NCI-H748 (cell line): Measurements from ENCODE around the gene APMAP.
"Not testable (repeated sequence)": the region's sequence is repeated elsewhere in the genome, so short reads cannot be mapped to it uniquely, and the experiment has no call there.

Experiments used
- DNase-seq: peaks from one replicate; lab custom pipeline; 2025; ENCODE audit not compliant: unreplicated experiment; lab: John Stamatoyannopoulos, UW

Gene APMAP

DNA sequence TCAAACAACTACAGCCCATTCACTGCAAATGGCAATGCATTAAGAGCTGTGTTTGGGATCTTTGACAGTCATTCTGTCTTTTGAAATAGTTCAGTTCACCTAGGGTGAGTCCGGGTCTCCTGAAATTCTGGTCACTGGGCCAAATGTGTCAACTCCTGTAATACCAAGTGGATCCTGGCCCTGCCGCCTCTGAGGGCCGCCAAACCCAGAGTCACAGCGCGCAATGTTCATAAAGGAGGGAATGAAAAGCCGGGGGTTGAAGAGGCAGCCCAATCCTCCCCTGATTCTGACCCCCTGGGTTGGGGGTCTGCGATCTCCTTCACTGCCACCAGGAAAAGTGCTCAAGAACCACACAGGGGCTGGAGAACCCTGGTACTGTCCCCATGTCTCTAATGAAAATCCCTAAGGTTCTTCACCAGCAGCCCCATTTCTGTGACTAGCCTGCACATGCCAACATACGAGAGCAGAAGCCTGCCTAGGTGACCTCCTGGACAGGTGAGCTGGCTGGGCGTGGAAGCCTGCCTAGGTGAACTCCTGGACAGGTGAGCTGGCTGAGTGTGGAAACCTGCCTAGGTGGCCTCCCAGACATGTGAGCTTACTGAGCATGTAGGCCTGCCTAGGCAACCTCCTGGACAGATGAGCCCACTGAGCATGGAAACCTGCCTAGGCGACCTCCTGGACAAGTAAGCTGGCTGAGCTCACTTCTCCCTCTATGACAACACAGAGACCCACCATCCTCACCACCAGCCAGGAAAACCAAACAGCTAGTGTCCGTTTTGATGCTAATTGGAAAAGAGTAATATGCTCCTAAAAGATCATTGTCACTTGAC, 16.1 kb upstream of the APMAP start:
- DNase-seq: no peak

DNA sequence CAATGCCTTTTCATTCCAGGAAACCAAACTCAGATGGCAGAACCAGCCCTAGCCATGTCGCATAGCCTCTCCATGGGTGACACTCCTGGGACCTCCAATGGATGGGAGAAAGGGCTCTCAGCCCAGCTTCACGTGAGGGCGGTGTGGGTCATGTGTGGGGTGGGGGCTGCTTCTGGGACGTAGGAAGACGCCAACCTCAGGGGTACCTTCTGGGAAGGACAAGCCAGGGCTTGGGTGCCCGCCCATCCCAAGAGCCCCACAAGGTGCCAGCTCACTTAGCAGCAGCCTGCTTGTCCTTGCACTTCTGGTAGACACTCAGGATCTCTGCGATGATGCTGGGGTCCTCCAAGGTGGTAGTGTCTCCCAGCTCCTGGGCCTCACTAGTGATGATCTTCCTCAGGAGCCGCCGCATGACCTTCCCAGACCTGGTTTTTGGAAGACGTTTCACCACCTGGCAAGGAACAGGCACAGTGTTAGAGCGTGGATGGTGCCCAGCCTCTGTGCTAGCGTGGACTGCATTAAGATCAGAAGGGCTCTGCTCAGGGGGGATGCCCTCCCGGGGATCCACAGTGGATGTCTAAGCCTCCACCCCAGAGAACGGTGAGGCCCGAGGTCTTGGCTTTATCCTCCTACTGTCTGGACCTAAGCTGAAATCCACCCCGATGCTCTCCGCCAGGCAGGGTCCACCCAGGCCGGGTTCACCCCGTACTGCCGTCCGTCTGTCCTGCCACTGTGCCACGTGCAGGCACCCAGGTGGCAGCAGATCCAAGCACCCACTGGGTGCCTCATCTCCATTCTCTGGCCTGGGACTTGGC, 15.1 kb upstream of the APMAP start:
- no peak for DNase-seq

DNA sequence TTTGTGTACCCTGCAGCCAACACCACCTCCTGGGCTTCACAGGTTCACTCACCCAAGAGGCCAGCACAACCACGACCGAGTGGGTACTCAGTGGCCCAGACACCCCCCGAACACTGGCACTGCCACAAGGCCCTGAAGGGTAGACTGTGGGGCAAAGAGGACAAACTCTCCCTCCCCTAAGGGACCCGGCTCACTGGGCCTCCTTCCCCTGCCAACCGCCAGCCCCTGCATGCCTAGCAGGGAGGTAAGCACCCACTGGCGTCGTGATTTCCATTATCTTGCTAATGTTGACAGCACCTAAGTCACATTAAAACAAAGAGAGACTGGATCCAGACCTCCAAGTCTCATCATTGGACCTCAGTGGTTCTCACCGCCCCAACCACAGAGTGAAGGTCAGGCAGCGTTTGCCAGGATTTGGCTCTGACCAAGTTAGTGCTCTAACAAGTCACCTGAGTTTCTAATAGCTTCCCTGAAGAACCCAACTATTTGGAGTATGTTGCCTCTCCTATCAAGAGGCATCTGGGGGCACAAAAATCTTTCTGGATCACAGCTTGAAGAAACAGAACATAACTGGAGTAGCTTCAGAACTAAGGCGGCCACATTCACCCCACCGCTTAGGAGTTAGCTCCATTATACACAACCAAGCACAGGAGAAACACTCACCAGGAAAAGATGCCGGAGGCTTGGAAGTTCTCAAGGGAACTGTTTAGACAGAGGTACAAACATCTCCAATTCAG, 14.0 kb upstream of the APMAP start:
- no peak for DNase-seq

DNA sequence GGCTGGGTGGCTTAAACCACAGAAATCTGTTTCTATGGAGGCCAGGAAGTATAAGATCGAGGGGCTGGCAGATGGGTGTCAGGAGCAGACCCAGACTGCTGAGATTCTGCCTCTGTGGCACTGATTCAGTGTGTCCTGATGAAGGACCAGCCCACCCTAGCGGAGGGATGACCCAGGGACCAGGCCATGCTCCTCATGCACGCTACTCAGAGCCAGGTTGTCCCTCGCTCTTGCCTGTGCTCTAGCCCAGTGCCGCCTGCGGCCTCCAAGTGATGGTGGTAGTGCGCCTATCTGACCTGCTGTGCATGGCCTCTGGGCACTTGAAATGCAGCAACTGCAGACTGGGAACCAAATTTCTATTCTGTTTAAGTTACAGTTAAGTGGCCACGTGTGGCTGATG, 13.1 kb upstream of the APMAP start:
- DNase-seq: no peak

DNA sequence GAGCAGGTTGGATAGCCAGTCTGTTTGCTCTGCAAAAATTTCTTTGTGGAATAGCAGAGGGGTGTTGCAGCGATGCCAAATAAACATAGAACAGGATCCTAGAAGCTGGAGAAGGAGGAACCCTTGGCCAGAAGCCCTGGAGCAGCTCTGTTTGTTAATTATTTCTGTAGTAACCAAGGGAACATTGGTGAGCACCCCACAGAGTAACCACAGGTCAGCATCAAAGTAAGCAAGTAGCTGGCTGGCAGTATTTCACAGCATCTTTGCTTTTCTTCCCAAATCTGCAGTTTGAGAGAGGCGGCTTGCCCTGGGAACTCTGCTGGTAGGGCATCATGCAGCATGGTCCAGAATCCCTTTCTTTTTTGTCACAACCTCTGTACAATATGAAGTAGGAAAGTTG, 12.7 kb upstream of the APMAP start:
- DNase-seq: peak; percentile 44

- no peak for DNase-seq
Measured at GRCh38 chr20:25003002-25003401, 10.5 kb upstream of the APMAP start.

GRCh38 chr20:25001323-25001722, 8.8 kb upstream of the APMAP start:
- DNase-seq: not testable (repeated sequence)

DNA sequence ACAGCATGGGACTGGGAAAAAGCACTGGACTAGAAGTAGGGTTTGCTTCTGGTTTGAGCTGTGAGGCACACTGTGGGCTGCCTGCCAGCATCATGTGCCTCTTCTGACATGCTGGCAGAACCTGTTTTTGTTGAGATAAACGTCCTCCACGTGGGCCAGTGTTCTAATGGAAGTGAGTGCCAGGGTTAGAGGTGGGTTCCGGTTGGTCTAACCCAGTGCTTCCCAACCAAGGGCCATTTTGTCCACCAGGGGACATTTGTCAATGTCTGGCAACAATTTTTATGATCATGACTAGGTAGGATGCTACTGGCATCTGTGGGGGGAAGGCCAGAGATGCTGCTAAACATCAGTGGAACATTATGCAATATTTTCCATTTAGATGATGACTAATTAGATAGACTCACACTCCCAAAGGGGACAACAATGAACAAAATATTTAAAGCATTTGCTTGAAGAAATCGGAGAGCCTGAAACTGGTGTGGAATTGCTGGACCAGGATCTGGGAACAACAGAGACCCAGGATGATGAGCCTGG, 7.8 kb upstream of the APMAP start:
- peak; percentile 52 for DNase-seq

DNA sequence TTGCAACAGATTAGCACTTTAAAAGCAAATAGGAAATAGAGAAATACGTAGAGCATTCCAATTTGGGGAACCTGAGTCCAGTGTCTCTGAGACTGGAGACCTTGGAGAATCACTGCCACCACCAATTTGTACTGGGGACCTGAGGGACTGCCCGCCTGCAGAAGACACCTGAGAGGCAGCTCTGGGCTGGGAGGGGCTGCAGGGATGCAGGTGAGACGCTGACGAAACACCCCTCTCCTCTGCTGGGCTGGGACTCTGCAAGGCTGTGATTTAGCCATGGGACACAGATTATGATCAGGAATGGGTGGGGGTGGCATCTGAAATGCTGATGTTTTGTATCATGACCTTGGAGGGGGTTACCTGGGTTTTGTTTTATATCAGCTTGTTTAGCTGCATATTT, 7.0 kb upstream of the APMAP start:
- DNase-seq: no peak

- no peak for DNase-seq
Measured at GRCh38 chr20:24998631-24999445, 6.3 kb upstream of the APMAP start.

DNA sequence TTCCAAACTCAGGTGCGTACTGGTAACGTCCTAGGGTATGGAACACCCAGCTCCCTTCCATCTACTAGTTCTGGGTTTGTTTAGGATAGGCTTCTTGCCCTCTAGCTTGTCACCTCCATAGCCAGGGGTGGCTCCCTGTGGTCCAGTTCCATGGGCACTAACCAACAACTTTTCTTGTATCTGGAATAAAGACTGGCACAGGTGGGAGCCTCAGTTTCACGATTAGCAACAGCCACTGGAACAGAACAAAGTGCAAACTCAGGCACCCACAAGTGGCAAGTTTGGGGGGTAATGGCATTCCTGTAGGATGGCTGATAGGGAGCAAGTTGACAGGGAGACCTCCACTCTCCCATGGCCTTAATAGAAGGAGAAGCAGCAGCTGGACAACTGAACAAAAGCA, 5.6 kb upstream of the APMAP start:
- DNase-seq: no peak

DNA sequence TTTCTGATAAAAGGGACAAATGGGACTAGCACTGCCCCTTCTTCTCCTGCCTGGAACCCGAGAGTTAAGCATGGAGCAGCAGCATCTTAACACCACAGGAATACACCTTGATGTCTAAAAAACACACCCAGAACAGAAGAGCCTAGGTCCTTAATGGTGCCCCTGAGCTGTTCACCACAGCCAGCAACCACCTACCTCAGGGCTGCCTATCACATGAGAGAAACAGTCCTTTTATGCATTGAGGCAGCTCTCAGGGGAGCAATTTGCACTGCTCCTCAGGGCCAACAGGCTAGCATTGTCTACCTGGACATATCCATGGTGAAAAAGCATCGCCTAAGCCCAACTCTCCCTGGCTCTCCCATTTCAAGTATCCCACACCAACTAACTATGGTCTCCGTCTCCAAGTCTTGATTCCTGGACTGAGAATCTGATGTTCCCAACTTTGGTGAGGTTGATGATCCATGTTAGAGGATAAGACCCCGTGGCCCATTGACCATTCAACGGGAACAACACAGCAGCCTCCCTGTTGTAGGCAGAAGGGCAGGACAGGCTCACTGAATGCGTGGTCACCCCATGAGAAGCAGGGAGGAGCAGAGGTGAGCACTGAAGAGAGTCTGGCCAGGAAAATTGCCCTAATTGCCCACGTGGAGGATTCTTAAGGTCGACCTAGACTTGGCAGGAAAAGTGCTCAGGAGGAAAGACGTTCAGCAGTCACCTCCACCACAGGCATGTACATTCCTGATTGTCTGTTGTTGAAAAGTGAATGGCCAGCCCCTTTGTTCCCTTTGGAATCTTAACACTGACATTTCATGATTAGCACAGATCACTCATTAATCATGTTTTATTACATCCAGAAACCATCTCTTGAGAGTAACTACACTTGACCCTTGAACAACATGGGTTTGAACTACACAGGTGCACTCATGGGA, 4.2 kb upstream of the APMAP start:
- peak; percentile 19 for DNase-seq

GRCh38 chr20:24995741-24996448, 3.3 kb upstream of the APMAP start:
- no peak for DNase-seq

DNA sequence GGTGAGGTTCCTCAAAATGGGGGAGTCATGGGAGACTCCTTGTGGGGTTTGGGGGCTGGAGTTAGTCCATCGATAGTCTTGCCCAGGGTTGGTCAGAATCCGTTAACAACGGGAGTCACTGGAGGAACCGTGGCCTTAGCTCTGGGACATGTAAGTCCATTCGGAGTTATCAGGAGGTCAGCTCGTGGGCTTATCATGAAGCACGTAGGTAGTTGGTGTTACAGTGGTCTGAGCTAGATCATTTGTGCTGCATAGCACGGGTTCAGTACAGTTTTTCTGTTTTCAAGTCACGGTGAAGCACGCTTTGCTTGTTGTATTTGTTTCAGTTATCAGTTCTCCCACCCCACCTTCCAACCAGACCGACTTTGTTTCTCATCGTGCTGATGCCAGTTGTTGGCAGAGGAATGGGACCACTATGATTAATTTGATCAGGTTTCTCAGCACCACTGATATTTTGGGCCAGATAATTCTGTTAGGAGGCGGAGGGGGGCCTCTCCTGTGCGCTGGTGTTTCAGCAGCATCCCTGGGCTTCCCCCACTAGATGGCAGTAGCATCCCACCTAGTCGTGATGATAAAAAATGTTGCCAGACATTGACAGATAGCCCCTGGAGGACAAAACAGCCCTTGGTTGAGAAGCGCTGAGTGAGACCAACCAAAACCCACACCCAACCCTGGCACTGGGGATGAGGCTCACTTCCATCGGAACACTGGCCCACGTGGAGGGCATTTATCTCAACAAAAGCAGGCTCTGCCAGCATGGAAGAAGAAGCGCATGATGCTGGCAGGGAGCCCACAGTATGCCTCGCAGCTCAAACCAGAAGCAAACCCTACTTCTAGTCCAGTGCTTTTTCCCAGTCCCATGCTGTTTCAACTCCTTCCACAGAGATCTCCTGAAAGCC, 2.2 kb upstream of the APMAP start:
- peak; percentile 79 for DNase-seq

DNA sequence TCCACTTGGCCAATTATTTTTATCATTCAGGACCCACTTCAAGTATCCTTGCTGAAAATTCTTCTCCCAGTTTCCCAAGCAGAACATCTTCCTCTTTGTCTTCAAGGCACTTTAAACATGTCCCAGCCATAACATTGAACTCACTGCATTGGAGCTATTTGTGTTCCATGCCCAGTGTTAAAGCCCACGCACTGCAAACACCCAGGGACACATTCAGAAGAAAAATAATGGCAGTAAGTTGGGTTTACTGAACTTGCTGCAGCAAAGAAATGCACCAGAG, 1.6 kb upstream of the APMAP start:
- DNase-seq: no peak

GRCh38 chr20:24993337-24994185, 1.0 kb upstream of the APMAP start:
- DNase-seq: peak; percentile 53

DNA sequence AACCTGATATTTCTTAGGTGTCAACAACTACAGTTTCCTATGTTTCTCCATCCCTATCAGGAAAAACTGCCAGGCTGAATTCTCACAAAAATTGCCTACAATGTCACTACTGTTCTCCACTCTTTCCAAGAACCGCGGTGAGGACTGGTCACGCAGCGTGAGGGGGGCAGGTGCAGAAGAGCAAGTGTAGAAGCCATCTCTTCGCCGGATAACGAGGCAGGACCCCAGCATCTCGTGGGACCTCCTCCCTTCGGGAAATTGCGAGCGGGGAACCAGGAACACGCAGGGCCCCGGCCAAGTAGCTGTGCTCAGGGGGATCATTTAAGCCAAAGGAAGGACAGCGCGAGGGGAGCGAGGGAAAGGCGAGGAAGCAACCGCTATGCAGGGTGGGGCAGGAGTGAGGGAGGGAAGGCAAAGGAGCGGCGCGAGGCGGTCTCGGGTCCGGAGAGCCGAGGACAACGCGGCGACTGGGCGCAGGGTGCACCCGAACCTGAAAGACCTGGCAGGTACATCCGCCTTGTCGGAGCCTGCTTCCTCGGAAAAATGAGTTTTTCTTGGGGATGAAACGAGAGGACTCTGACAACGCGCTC, 559 bp downstream of the APMAP start:
- DNase-seq: peak; percentile 69
